Mucosa of rectum (tissue), 2 donors: Measurements from ENCODE around the gene KLLN.
A peak's percentile ranks its signal among the peaks of the same experiment; 100 is the strongest.
"Not testable (repeated sequence)": the region's sequence is repeated elsewhere in the genome, so short reads cannot be mapped to it uniquely, and the experiment has no call there.

Experiments
- H3K27ac ChIP-seq, 2 donors: one replicate each; pipeline ENCODE4 v1.7.0; 2013; ENCODE audit warnings: inconsistent platforms in 2 of 2, low read depth in 2 of 2, low read length in 2 of 2
- H3K27me3 ChIP-seq, 2 donors: one replicate each; pipeline ENCODE4 v1.7.0; 2013; ENCODE audit warnings: low read length in 2 of 2; ENCODE audit not compliant: control insufficient read depth in 2 of 2, insufficient read depth in 2 of 2
- H3K36me3 ChIP-seq, 2 donors: one replicate each; pipeline ENCODE4 v1.7.0; 2013; ENCODE audit warnings: low read length in 2 of 2; ENCODE audit not compliant: control insufficient read depth in 2 of 2, insufficient read depth in 2 of 2
- H3K4me1 ChIP-seq, 2 donors: one replicate each; pipeline ENCODE4 v1.7.0; 2013; ENCODE audit warnings: low read length in 2 of 2, mild to moderate bottlenecking in 1 of 2; ENCODE audit not compliant: control insufficient read depth in 2 of 2, insufficient read depth in 2 of 2
- H3K4me3 ChIP-seq, 2 donors: one replicate each; pipeline ENCODE4 v1.7.0; 2013; ENCODE audit warnings: low read length in 2 of 2
- H3K9ac ChIP-seq, 2 donors: one replicate each; pipeline ENCODE4 v1.7.0; 2013; ENCODE audit warnings: low read length in 2 of 2, low read depth in 1 of 2, mild to moderate bottlenecking in 1 of 2
- H3K9me3 ChIP-seq, 2 donors: one replicate each; pipeline ENCODE4 v1.7.0; 2013; ENCODE audit warnings: low read length in 2 of 2; ENCODE audit not compliant: control insufficient read depth in 2 of 2
- donor health status: healthy.
- donor health status: Normal muscosa, but diverticular disease.

KLLN gene

DNA sequence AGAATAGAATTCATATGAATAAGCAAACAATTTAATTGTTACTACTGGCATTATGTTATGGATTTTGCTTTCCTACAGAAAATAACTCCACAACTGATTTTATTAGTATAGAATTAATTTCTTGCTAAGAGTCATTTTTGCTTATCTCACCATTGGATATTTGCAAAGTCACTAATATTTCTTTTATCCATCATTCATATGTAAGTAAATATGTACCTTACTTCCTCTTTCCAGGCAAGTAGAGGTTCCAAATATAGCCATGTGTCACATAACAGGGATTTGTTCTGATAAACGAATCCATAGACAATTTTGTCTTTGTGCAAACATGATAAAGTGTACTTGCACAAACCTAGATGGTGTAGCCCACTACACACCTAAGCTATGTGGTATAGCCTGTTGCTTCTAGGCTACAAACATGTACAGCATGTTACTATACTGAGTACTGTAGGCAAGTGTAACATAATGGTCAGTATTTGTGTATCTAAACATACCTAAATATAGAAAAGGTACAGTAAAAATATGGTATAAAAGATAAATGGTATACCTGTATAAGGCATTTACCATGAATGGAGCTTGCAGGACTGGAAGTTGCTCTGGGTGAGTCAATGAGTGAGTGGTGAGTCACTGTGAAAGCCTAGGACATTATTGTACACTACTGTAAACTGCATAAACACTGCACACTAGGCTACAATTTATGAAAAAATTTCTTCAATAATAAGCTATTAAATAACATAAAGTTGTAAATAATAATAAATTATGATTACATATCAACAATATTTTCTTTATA is 18.3 kb downstream of the KLLN start:
- peaks cover 0 to 4% of the 10 kb centered on the region in 2 donors for H3K4me1 ChIP-seq
- no peaks in the 10 kb centered on the region for H3K36me3 ChIP-seq
- no peak overlapping the region for H3K4me3 ChIP-seq
- H3K9ac ChIP-seq: no peak overlapping the region
- no peaks in the 10 kb centered on the region for H3K9me3 ChIP-seq
- peak overlapping the region; percentile 38 to 41 for H3K27ac ChIP-seq
- H3K27me3 ChIP-seq: no peaks in the 10 kb centered on the region

DNA sequence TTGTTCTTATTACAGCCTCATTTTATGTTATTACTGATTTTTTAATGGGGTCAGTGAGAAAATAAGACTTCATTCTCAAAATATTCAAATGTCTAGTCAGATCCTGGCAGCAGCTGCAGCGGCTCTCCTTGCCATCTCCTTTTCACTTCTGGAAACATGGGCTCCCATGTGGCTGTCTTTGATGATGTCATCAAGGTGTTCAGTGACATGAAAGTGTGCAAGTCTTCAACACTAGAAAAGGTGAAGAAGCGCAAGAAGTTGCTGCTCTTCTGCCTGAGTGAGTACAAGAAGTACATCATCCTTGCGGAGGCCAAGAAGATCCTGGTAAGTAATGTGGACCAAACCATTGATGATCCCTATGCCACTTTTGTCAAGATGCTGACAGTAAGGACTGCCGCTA is 19.6 kb downstream of the KLLN start:
- Histone ChIP-seq H3K36me3 (no peaks in the 10 kb centered on the region), H3K27me3 (no peaks in the 10 kb centered on the region), H3K4me1 (peaks cover 0 to 4% of the 10 kb centered on the region in 2 donors), H3K27ac (no peak overlapping the region), H3K9ac (no peak overlapping the region), H3K4me3 (no peak overlapping the region), H3K9me3 (no peaks in the 10 kb centered on the region)

DNA sequence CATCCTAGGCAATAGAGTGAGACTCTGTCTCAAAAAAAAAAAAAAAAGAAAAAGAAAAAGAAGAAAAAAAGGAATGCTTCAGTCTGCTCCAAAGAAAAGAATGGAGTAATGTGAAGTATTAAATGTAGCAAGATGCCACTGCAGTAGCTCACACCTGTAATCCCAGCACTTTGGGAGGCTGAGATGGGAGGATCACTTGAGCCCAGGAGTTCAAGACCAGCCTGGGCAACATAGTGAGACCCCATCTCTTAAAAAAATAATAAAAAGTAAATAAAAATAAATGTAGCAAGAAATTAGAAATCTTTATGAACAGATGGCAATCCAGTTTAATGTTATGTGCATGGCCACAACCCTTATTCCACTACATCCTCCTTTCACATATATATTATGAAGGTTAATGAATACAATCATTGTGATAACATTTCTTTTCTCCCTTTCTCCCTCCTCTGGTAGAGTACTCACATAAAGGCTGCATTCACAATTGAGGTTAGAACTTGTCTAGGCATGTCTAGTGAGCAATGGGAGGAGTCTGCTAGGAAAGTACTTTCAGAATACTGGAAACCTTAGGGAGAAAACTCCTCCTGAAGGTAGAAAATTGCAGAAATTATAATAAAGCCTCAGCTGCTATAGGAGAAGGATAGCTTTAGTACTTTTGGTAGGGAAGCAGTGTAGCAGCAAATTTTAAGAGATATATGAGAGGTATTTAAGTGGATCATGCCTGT is 20.4 kb downstream of the KLLN start:
- peak overlapping the region; percentile 53 to 66 for H3K27ac ChIP-seq
- H3K9ac ChIP-seq: no peak overlapping the region
- H3K9me3 ChIP-seq: no peaks in the 10 kb centered on the region
- peak overlapping the region in 1 of 2 donors; percentile 13 for H3K4me3 ChIP-seq
- peaks cover 0 to 4% of the 10 kb centered on the region in 2 donors for H3K4me1 ChIP-seq
- no peaks in the 10 kb centered on the region for H3K27me3 ChIP-seq
- H3K36me3 ChIP-seq: no peaks in the 10 kb centered on the region

DNA sequence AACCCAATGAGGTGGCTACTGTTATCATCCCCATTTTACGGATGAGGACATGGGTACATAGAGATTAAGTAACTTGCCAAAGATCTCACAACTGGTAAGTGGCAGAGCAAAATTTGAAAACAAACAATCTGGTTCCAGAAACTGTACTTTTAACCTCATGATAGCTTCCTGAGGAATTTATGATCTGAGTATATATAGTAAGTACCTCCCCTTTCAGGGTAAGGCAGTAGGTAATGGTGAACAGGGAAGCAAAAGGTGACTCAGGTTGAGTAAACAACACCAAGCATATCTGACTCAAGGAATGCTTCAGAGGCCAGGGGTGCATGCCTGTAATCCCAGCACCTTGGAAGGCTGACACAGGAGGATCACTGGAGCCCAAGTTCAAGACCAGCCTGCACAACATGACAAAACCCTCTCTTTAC is 21.1 kb downstream of the KLLN start:
- H3K36me3 ChIP-seq: no peaks in the 10 kb centered on the region
- no peaks in the 10 kb centered on the region for H3K9me3 ChIP-seq
- H3K27ac ChIP-seq: peak overlapping the region; percentile 63 to 66
- H3K4me3 ChIP-seq: peak overlapping the region; percentile 12 to 15
- no peaks in the 10 kb centered on the region for H3K27me3 ChIP-seq
- no peak overlapping the region for H3K9ac ChIP-seq
- H3K4me1 ChIP-seq: peaks cover 0 to 4% of the 10 kb centered on the region in 2 donors

DNA sequence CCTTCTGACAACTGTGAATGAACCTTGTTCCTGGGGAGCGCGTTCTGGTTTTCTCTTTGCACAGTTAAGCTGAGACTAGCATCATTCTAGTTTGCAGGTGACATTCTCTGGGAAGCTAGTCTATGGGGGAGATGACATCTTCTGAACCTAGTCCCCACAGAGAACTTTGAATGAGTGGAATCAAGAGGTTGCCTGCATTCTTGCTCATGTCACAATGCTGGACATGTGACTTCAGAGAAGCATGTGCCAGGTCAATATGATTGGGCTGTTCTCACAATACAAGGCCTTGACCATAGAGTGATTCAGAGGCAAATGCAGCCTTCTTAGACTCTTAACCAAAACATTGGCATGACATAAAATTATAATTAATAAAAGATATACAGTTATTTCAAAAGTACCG is 22.1 kb downstream of the KLLN start:
- no peak overlapping the region for H3K9ac ChIP-seq
- no peak overlapping the region for H3K4me3 ChIP-seq
- H3K36me3 ChIP-seq: no peaks in the 10 kb centered on the region
- no peaks in the 10 kb centered on the region for H3K27me3 ChIP-seq
- H3K9me3 ChIP-seq: no peaks in the 10 kb centered on the region
- peaks cover 0 to 4% of the 10 kb centered on the region in 2 donors for H3K4me1 ChIP-seq
- H3K27ac ChIP-seq: no peak overlapping the region

DNA sequence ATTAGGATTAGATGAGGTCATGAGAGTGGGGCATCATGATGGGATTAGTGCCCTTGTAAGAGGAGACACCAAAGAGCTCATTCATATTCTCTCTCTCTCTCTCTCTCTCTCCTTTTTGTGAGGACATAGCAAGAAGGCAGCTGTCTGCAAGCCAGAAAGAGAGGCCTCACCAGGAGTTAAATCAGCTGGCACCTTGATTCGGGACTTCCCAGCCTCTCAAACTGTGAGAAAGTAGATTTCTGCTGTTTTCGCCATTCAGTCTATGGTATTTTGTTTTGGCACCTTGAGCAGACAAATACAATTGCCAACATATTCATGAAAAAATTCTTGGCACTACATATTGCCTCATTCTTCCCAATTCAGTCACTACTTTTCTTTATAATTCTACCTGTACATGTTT is 24.7 kb downstream of the KLLN start:
- Histone ChIP-seq H3K4me1 (peaks cover 0 to 4% of the 10 kb centered on the region in 2 donors), H3K27me3 (no peaks in the 10 kb centered on the region), H3K36me3 (no peaks in the 10 kb centered on the region), H3K9ac (no peak overlapping the region), H3K9me3 (no peaks in the 10 kb centered on the region), H3K4me3 (no peak overlapping the region), H3K27ac (no peak overlapping the region)

DNA sequence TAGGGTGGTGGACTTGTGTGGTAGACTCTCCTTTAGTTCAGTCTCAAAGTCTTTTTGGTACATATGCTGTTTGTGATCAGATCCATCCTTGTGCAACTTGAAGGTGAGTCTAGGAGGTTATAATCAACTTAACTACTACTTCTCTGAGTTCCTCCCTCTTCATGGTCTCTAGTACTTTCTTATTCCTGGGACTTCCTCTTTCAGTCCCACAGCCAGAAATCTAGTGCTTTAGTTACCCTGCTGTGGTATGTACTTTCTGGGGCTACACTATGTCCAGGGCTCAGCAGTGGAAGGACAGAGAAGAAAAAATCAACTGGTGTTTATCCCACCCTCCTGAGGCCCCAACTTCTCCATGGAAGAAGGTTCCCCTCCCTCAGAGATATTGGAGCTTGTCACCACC is 25.9 kb downstream of the KLLN start:
- peaks cover 0 to 1% of the 10 kb centered on the region in 2 donors for H3K4me1 ChIP-seq
- H3K9me3 ChIP-seq: no peaks in the 10 kb centered on the region
- no peaks in the 10 kb centered on the region for H3K27me3 ChIP-seq
- H3K4me3 ChIP-seq: no peak overlapping the region
- no peak overlapping the region for H3K27ac ChIP-seq
- no peaks in the 10 kb centered on the region for H3K36me3 ChIP-seq
- H3K9ac ChIP-seq: no peak overlapping the region

DNA sequence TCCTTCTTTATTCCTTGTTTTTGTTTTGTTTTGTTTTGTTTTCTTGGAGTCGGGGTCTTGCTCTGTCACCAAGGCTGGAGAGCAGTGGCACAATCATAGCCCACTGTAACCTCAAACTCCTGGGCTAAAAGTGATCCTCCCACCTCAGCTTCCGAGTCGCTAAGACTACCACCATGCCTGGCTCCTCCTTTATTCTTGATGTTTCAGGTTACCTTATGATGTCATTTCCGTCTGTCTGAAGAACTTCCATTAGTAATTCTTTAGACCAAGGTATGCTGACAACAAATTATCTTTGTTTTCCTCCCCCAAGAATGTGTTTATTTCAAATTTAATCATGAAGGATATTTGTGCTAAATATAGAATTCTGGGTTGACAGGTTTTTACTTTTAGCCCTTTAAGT is 27.2 kb downstream of the KLLN start:
- H3K27me3 ChIP-seq: no peaks in the 10 kb centered on the region
- no peaks in the 10 kb centered on the region for H3K9me3 ChIP-seq
- no peaks in the 10 kb centered on the region for H3K4me1 ChIP-seq
- no peak overlapping the region for H3K27ac ChIP-seq
- no peak overlapping the region for H3K9ac ChIP-seq
- no peak overlapping the region for H3K4me3 ChIP-seq
- H3K36me3 ChIP-seq: no peaks in the 10 kb centered on the region

DNA sequence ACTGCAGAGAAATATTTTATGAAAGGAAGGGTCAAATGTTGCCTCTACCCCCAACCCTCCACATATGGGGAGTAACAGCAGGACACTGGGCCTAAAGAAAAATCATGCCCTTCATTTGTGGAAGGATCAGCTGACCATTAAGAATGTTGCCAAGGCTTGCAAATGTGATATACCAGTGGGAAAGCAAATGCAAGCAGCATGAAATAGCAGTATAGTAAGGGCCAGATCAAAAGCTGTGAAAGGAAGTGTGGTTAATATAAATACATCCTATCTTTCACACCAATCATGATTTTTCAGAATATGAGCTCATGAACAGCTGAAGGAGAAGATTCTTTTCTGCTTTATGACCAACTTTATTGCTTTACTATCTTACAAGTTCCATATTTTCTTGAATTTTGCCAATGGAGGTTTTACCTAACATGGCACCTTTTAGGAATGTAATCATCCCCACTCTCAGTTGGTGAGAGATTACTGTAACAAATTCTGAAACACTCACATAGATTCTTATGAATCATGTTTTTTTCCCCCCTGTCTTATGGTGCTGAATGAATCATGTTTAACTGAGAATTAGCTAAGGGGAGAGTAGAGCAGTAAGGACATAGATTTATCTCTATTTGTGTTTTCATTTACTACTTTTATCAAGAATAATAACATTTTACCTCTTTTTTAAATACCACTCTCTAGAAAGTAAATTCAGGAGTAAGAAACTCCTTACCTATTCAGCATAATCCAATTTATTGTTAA is 33.2 kb downstream of the KLLN start:
- Histone ChIP-seq H3K9me3 (no peaks in the 10 kb centered on the region), H3K4me3 (no peak overlapping the region), H3K27me3 (no peaks in the 10 kb centered on the region), H3K36me3 (no peaks in the 10 kb centered on the region), H3K9ac (no peak overlapping the region), H3K4me1 (no peaks in the 10 kb centered on the region), H3K27ac (no peak overlapping the region)

DNA sequence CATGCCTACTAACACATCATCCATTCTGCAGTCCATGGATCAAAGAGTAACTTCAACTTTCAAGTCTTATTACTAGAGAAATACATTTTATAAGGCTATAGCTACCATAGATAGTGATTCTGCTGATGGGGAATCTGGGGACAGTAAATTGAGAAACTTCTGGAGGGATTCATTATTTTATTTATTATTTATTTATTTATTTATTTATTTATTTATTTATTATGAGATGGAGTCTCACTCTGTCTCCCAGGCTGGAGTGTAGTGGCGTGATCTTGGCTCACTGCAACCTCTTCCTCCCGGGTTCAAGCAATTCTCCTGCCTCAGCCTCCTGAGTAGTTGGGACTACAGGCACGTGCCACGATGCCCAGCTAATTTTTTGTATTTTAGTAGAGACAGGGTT is 34.3 kb downstream of the KLLN start:
- H3K4me3 ChIP-seq, H3K9ac ChIP-seq, H3K36me3 ChIP-seq, H3K4me1 ChIP-seq, H3K9me3 ChIP-seq, H3K27ac ChIP-seq, H3K27me3 ChIP-seq: not testable (repeated sequence)
